Measurements from ENCODE around the gene C3orf18.

DNA sequence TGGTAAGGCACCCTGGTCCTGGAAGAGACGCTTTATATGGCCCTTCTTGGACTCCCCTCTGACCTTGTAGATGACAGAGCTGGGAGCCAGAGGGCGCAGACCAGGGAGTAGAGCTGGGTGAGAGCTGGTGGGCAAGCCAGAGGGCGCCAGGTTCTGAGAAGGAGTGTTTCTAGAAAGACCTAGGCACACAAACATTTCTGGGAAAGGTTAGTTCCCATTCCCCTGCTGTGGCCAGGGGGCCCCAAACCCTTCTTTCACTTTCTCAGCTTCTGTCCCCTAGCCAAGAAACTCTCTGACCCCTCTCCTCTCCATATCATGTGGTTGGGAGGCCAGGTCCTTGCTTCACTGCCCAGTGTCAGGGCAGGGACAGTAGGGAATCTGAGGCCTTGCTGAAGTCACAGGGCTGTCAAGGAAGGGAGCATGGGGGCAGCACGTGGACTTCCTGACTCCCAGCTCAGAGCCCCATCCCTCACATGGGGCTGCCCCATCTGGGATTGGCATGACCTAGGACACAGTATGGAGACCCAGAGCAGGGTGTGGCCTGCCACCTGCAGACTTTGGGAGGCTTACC is 5.3 kb upstream of the C3orf18 start:
- TF ChIP-seq, protein P1, sequence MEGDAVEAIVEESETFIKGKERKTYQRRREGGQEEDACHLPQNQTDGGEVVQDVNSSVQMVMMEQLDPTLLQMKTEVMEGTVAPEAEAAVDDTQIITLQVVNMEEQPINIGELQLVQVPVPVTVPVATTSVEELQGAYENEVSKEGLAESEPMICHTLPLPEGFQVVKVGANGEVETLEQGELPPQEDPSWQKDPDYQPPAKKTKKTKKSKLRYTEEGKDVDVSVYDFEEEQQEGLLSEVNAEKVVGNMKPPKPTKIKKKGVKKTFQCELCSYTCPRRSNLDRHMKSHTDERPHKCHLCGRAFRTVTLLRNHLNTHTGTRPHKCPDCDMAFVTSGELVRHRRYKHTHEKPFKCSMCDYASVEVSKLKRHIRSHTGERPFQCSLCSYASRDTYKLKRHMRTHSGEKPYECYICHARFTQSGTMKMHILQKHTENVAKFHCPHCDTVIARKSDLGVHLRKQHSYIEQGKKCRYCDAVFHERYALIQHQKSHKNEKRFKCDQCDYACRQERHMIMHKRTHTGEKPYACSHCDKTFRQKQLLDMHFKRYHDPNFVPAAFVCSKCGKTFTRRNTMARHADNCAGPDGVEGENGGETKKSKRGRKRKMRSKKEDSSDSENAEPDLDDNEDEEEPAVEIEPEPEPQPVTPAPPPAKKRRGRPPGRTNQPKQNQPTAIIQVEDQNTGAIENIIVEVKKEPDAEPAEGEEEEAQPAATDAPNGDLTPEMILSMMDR (IDR thresholded peaks at IDR 0.05; ENCODE audit: extremely low read depth in 1 of 2, insufficient read depth in 1 of 2, low read depth in 1 of 2, low read length in 2 of 2) = no peak
- no peak for TF ChIP-seq GATA2 (IDR thresholded peaks at IDR 0.05; ENCODE audit: insufficient read depth, insufficient read length, low read depth, low read length)
- no peak for TF ChIP-seq POLR2A (IDR thresholded peaks at IDR 0.05; ENCODE audit: low read depth, low read length)
- no peak for TF ChIP-seq EZH2 (IDR thresholded peaks at IDR 0.05; ENCODE audit: borderline replicate concordance, low read depth, low read length, severe bottlenecking)
- TF ChIP-seq POLR2AphosphoS5 (IDR thresholded peaks at IDR 0.05; ENCODE audit: insufficient read depth, low read depth, low read length) = no peak

Measured in endothelial cell of umbilical vein (primary cell).